ENCODE results near the gene CNTROB.
A peak's percentile ranks its signal among the peaks of the same experiment; 100 is the strongest.

Gene CNTROB

GRCh38 chr17:7903154-7904103 is 28.6 kb upstream of the CNTROB start:
- no peak for DNase-seq (ENCODE audit: low read depth)

GRCh38 chr17:7909089-7909488 is 22.9 kb upstream of the CNTROB start:
- DNase-seq (ENCODE audit: low read depth): no peak

- DNase-seq (ENCODE audit: low read depth): no peak
Measured at GRCh38 chr17:7910281-7910680, 21.7 kb upstream of the CNTROB start.

- DNase-seq (ENCODE audit: low read depth): no peak
Measured at GRCh38 chr17:7910711-7911110, 21.3 kb upstream of the CNTROB start.

- no peak for DNase-seq (ENCODE audit: low read depth)
Measured at GRCh38 chr17:7911116-7911515, 20.9 kb upstream of the CNTROB start.

GRCh38 chr17:7912927-7913524 is 19.0 kb upstream of the CNTROB start:
- no peak for DNase-seq (ENCODE audit: low read depth)

GRCh38 chr17:7915179-7915610 is 16.8 kb upstream of the CNTROB start:
- DNase-seq (ENCODE audit: low read depth): no peak

GRCh38 chr17:7915611-7916384 is 16.2 kb upstream of the CNTROB start, which contains the start of gene RNF227:
Gene RNF227, minus strand, starts transcription at chr17:7916289. Its CDS starts 94 bp downstream, at chr17:7916195.
- DNase-seq (ENCODE audit: low read depth): peak; percentile 78

GRCh38 chr17:7916385-7916682 is 15.7 kb upstream of the CNTROB start:
- DNase-seq (ENCODE audit: low read depth): no peak

GRCh38 chr17:7916808-7917207 is 15.2 kb upstream of the CNTROB start:
- DNase-seq (ENCODE audit: low read depth): no peak

- DNase-seq (ENCODE audit: low read depth): no peak
Measured at GRCh38 chr17:7922269-7922844, 9.6 kb upstream of the CNTROB start.

GRCh38 chr17:7922845-7923628 is 9.0 kb upstream of the CNTROB start:
- DNase-seq (ENCODE audit: low read depth): peak; percentile 71

GRCh38 chr17:7927596-7927995 is 4.4 kb upstream of the CNTROB start:
- no peak for DNase-seq (ENCODE audit: low read depth)

GRCh38 chr17:7929158-7930023 is 2.6 kb upstream of the CNTROB start, which contains the start of gene KCNAB3:
Gene KCNAB3, minus strand, starts transcription at chr17:7929856. Its CDS starts 421 bp downstream, at chr17:7929435.
- DNase-seq (ENCODE audit: low read depth): no peak

- no peak for DNase-seq (ENCODE audit: low read depth)
Measured at GRCh38 chr17:7930841-7931631, 970 bp upstream of the CNTROB start.

- DNase-seq (ENCODE audit: low read depth): no peak
Measured at GRCh38 chr17:7932483-7932891, 481 bp downstream of the CNTROB start.

GRCh38 chr17:7932949-7933348 is 943 bp downstream of the CNTROB start:
- no peak for DNase-seq (ENCODE audit: low read depth)

GRCh38 chr17:7935859-7936258 is 3.9 kb downstream of the CNTROB start:
- no peak for DNase-seq (ENCODE audit: low read depth)

- no peak for DNase-seq (ENCODE audit: low read depth)
Measured at GRCh38 chr17:7940034-7940433, 8.0 kb downstream of the CNTROB start.

GRCh38 chr17:7940743-7941142 is 8.7 kb downstream of the CNTROB start:
- DNase-seq (ENCODE audit: low read depth): no peak

Data from stimulated activated CD8-positive, alpha-beta memory T cell treated with anti-CD3 and anti-CD28 coated beads, Interleukin-4, amount 100 ng/mL, for 24 hours (primary cell).